Activated CD8-positive, alpha-beta T cell treated with anti-CD3 and anti-CD28 coated beads for 36 hours (primary cell): ENCODE results near the gene PHF24. TPM values are rescaled to one million over a fixed set of nuclear protein-coding genes. Genes with fewer than 3 reads are reported as not detected.
A peak's percentile ranks its signal among the peaks of the same experiment; 100 is the strongest.

Experiments
- ATAC-seq: fragments of 200-7000 bp; cut with Tn5 transposase; one replicate; pipeline ENCODE4 v1.10.0; 2021; ENCODE audit warnings: mild to moderate bottlenecking, moderate library complexity
- CTCF ChIA-PET: fragments of 350-600 bp; sonication (Branson Sonifier 250); formaldehyde crosslinking; loops from one replicate; lab custom pipeline; 2021; ENCODE audit warnings: antibody characterized with exemption; lab: Charles Lee
- POLR2A ChIA-PET: fragments of 350-600 bp; sonication (Branson Sonifier 250); formaldehyde crosslinking; loops from one replicate; lab custom pipeline; 2021; ENCODE audit warnings: antibody characterized with exemption; lab: Charles Lee
- DNase-seq: peaks from one replicate; pipeline ENCODE4 v3.0.0-alpha.2; 2020
- H3K27ac Mint-ChIP-seq: one replicate; pipeline ENCODE4 v1.8.0; 2021; ENCODE audit warnings: mild to moderate bottlenecking, mixed read lengths
- H3K27me3 Mint-ChIP-seq: one replicate; pipeline ENCODE4 v1.8.0; 2021; ENCODE audit warnings: mixed read lengths
- H3K36me3 Mint-ChIP-seq: one replicate; pipeline ENCODE4 v1.8.0; 2021; ENCODE audit warnings: low read depth, mixed read lengths
- H3K4me1 Mint-ChIP-seq: one replicate; pipeline ENCODE4 v1.8.0; 2021; ENCODE audit warnings: low read depth, mixed read lengths
- H3K4me3 Mint-ChIP-seq: one replicate; pipeline ENCODE4 v1.8.0; 2021; ENCODE audit warnings: mild to moderate bottlenecking, moderate library complexity, mixed read lengths
- H3K9me3 Mint-ChIP-seq: one replicate; pipeline ENCODE4 v1.8.0; 2021; ENCODE audit warnings: mixed read lengths
- CTCF ChIP-seq: fragments of 200-600 bp; IDR thresholded peaks from one replicate; pipeline ENCODE4 v1.8.0; 2022; ENCODE audit warnings: antibody characterized with exemption, mild to moderate bottlenecking
- intact Hi-C: fragments of 100-400 bp; cut with micrococcal nuclease; formaldehyde crosslinking; loops from one replicate; pipeline ENCODE4 v1.10.0; 2022
- total RNA-seq, 2 experiments: library from RNA; stranded (reverse); gene quantifications; one replicate each; pipeline ENCODE4 v1.2.3, GENCODE V29; 2021

The PHF24 gene
- total RNA-seq, 2 experiments from 2014 or later, result 0.11 TPM; not detected in 1

GRCh38 chr9:34989946-34990635 lies 32.0 kb downstream of the PHF24 start:
- ATAC-seq (no peak), DNase-seq (peak; percentile 64)
- peak overlapping the region; percentile 80 for H3K4me3 Mint-ChIP-seq
- H3K36me3 Mint-ChIP-seq, result peaks cover 13% of the 10 kb centered on the region
- POLR2A ChIA-PET, result interaction anchor here (1.1 kb wide), 1 partner anchor 102 kb away, joined by 3 read pairs; no protein-coding TSS in a partner anchor
- H3K9me3 Mint-ChIP-seq, result no peaks in the 10 kb centered on the region
- H3K4me1 Mint-ChIP-seq, result peaks cover 71% of the 10 kb centered on the region
- H3K27ac Mint-ChIP-seq, result peak overlapping the region; percentile 46
- CTCF ChIA-PET, result interaction anchor here (1.0 to 3.4 kb wide), 3 partner anchors 8 to 91 kb away, joined by 3 to 15 read pairs (median 3); no protein-coding TSS in a partner anchor
- TF ChIP-seq CTCF, result no peak
- intact Hi-C loops, result loop anchor here (5.0 kb wide), 1 partner anchor 82 kb away; the partner anchor contains the start of gene VCP
- H3K27me3 Mint-ChIP-seq, result no peaks in the 10 kb centered on the region

- peak overlapping the region; percentile 80 for H3K4me3 Mint-ChIP-seq
- TF ChIP-seq CTCF, result no peak
- no peaks in the 10 kb centered on the region for H3K27me3 Mint-ChIP-seq
- intact Hi-C loops, result loop anchor here (5.0 kb wide), 1 partner anchor 81 kb away; the partner anchor contains the start of gene VCP
- peaks cover 63% of the 10 kb centered on the region for H3K4me1 Mint-ChIP-seq
- H3K36me3 Mint-ChIP-seq, result peaks cover 17% of the 10 kb centered on the region
- no peak for ATAC-seq
- peak; percentile 27 for DNase-seq
- CTCF ChIA-PET, result interaction anchor here (1.1 to 3.4 kb wide), 2 partner anchors 60 to 92 kb away, joined by 3 to 15 read pairs; no protein-coding TSS in a partner anchor
- no peaks in the 10 kb centered on the region for H3K9me3 Mint-ChIP-seq
- H3K27ac Mint-ChIP-seq, result peak overlapping the region; percentile 74
- POLR2A ChIA-PET, result no interaction called here
Measured at GRCh38 chr9:34990908-34991606, 33.0 kb downstream of the PHF24 start.

DNA sequence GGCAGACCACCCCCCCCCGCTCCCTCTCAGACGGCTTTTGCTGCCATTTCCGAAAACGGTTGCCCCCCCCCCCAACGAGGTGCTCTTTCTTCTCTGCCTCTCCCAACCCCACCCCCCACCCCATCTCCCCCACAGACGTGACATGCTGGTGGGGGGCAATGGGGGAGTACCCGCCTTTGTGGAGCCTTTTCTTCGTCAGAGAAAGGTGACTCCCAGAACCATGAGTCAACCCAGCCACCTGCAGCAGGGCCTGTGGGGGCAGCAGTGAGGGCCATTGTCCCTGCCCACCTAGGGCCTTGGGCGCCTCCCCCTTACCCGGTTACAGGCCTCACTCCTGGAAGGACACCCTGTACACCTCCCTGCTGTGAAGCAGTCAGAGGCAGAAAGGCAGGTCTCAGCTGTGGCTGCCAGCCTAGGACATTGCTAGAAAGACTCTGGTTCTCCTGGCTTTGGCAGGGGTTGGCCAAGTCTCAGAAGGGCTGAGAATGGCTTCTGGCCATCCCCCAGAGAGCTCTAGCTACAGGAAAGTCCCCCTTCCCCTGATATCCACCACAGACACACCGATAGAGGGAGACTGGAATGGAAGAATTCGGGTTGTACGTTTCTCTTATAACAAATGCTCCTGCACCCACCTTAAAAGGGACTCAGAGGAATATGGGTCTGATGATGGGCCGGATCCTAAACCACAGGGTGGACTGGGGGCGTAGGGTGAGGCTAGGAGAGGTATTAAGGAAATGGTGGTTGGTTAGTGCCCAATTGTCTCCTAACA lies 33.7 kb downstream of the PHF24 start:
- CTCF ChIA-PET, result interaction anchor here (1.1 to 3.4 kb wide), 3 partner anchors 59 to 93 kb away, joined by 3 to 15 read pairs (median 3); no protein-coding TSS in a partner anchor
- Mint-ChIP-seq H3K9me3 (no peaks in the 10 kb centered on the region), H3K4me3 (peak overlapping the region; percentile 49), H3K36me3 (peaks cover 24% of the 10 kb centered on the region), H3K27ac (peak overlapping the region; percentile 90), H3K27me3 (no peaks in the 10 kb centered on the region), H3K4me1 (peaks cover 57% of the 10 kb centered on the region)
- ATAC-seq, result peak; percentile 11
- intact Hi-C loops, result loop anchor here (5.0 kb wide), 1 partner anchor 81 kb away; the partner anchor contains the start of gene VCP
- TF ChIP-seq CTCF, result no peak
- peak; percentile 78 for DNase-seq
- POLR2A ChIA-PET, result interaction anchor here (0.7 to 1.3 kb wide), 3 partner anchors 10 to 123 kb away, joined by 3 read pairs; no protein-coding TSS in a partner anchor

GRCh38 chr9:34992376-34992951 lies 34.4 kb downstream of the PHF24 start:
- ATAC-seq (peak; percentile 18), DNase-seq (peak; percentile 85)
- no peak for TF ChIP-seq CTCF
- Mint-ChIP-seq H3K4me3 (peak overlapping the region; percentile 49), H3K9me3 (no peaks in the 10 kb centered on the region), H3K4me1 (peaks cover 55% of the 10 kb centered on the region), H3K36me3 (peaks cover 29% of the 10 kb centered on the region), H3K27me3 (no peaks in the 10 kb centered on the region), H3K27ac (peak overlapping the region; percentile 90)
- CTCF ChIA-PET, result interaction anchor here (1.1 to 1.2 kb wide), 2 partner anchors 58 to 93 kb away, joined by 3 read pairs; no protein-coding TSS in a partner anchor
- POLR2A ChIA-PET, result interaction anchor here (0.7 to 1.3 kb wide), 3 partner anchors 9 to 122 kb away, joined by 3 read pairs; no protein-coding TSS in a partner anchor
- intact Hi-C loops, result loop anchor here (5.0 kb wide), 1 partner anchor 80 kb away; the partner anchor contains the start of gene VCP
